Hepatocyte (in vitro differentiated cells): ENCODE data around the gene ADAMTS12.

Source experiments
- EZH2 ChIP-seq: fragments of 200-600 bp; sonication (generic); IDR thresholded peaks from 2 replicates; pipeline ENCODE4 v1.6.1; 2016; ENCODE audit warnings: antibody characterized with exemption, mild to moderate bottlenecking, borderline replicate concordance
- TF ChIP-seq, protein P1 (sequence below): fragments of 200-600 bp; sonication (generic); IDR thresholded peaks from 2 replicates; pipeline ENCODE4 v1.5.1; 2016; ENCODE audit warnings: antibody characterized with exemption, mild to moderate bottlenecking; ENCODE audit not compliant: poor library complexity

DNA sequence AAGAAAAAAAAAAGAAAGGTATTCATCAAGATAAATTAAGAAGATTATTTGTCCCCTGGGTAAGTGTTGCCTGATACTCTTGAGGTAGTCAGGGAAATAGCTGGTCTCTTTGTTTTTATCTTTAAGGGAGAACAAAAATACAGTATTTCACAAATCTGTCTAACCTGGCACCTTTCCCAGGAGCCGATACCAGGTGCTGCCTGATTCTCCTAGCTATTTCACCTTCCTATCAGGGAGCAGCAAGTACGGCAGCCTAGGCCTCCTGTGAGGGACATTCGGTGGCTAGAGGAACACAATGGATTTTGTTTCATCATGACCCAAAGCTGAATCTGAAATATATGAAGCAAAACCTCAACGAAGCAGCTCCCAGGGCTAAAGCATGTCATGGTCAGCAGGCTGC lies 365.0 kb downstream of the ADAMTS12 start:
- TF ChIP-seq EZH2, result no peak
- TF ChIP-seq, protein P1, sequence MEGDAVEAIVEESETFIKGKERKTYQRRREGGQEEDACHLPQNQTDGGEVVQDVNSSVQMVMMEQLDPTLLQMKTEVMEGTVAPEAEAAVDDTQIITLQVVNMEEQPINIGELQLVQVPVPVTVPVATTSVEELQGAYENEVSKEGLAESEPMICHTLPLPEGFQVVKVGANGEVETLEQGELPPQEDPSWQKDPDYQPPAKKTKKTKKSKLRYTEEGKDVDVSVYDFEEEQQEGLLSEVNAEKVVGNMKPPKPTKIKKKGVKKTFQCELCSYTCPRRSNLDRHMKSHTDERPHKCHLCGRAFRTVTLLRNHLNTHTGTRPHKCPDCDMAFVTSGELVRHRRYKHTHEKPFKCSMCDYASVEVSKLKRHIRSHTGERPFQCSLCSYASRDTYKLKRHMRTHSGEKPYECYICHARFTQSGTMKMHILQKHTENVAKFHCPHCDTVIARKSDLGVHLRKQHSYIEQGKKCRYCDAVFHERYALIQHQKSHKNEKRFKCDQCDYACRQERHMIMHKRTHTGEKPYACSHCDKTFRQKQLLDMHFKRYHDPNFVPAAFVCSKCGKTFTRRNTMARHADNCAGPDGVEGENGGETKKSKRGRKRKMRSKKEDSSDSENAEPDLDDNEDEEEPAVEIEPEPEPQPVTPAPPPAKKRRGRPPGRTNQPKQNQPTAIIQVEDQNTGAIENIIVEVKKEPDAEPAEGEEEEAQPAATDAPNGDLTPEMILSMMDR, result no peak
